8988T (cell line): ENCODE measurements around the gene RPS28.
"Not testable (repeated sequence)": the region's sequence is repeated elsewhere in the genome, so short reads cannot be mapped to it uniquely, and the experiment has no call there.

Source experiments
- DNase-seq: peaks from one replicate; pipeline ENCODE4 v3.0.0; 2011

The RPS28 gene

GRCh38 chr19:8321986-8322637 is 816 bp downstream of the RPS28 start:
- no peak for DNase-seq

GRCh38 chr19:8322638-8322997 is 1.3 kb downstream of the RPS28 start:
- DNase-seq = no peak

- no peak for DNase-seq
Measured at GRCh38 chr19:8323781-8324185, 2.5 kb downstream of the RPS28 start.

DNA sequence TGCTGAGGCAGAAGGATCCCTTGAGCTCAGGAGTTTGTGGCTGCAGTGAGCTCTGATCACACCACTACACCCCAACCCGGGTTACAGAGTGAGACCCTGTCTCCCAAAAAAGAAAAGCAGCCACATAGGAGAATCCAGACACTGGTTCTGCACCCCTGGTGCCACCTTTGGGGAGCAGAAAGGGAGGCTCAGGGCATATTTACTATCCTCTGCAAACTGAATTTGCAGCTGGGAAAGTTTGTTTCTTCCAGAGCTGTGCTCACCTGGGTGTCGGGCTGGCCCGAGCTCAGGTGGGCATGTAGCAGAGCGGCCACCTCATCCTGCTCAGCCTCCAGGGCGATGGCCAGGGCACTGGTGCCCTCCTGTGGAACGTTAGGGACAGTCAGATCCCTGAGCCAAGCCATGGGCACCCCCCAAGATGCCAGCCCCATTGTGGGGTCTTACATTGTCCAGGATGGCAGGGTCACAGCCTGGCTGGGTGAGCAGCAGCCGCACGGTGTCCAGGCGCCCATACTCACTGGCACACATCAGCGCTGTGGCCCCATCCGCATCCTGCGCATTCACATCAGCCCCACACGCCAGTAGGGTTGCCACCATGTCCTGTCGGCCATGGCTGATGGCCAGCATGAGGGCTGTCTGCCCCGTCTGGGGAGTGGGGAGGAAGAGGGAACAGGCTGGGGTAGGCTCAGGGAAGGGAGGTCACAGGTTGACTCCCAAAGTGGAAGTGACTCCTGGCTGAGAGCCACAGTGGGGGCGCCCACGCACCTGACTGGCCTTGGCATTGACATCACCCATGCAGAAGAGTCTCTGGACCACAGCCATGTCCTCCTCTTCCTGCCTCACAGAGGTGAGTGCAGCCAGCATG is 3.1 kb downstream of the RPS28 start:
- DNase-seq = no peak

DNA sequence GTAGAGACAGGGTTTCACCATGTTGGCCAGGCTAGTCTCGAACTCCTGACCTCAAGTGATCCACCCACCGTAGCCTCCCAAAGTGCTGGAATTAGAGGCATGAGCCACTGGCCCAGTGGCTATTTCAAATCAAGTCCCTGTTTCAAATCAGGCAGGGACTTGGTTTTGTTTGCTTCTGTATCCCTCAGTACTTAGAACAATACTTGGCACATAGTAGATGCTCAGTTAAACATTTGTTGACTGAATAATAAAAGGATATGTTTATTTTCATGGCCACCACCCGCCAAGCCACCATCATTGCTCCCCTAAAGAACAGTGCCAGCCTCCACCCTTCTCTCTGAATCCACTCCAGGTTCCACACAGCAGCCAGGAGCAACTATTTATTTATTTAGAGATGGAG is 4.2 kb downstream of the RPS28 start:
- DNase-seq = no peak

- DNase-seq = no peak
Measured at GRCh38 chr19:8329996-8330395, 8.7 kb downstream of the RPS28 start.

GRCh38 chr19:8331263-8331845 is 10.1 kb downstream of the RPS28 start:
- no peak for DNase-seq

- no peak for DNase-seq
Measured at GRCh38 chr19:8332976-8333766, 11.9 kb downstream of the RPS28 start.

- no peak for DNase-seq
Measured at GRCh38 chr19:8333767-8334457, 12.6 kb downstream of the RPS28 start.

DNA sequence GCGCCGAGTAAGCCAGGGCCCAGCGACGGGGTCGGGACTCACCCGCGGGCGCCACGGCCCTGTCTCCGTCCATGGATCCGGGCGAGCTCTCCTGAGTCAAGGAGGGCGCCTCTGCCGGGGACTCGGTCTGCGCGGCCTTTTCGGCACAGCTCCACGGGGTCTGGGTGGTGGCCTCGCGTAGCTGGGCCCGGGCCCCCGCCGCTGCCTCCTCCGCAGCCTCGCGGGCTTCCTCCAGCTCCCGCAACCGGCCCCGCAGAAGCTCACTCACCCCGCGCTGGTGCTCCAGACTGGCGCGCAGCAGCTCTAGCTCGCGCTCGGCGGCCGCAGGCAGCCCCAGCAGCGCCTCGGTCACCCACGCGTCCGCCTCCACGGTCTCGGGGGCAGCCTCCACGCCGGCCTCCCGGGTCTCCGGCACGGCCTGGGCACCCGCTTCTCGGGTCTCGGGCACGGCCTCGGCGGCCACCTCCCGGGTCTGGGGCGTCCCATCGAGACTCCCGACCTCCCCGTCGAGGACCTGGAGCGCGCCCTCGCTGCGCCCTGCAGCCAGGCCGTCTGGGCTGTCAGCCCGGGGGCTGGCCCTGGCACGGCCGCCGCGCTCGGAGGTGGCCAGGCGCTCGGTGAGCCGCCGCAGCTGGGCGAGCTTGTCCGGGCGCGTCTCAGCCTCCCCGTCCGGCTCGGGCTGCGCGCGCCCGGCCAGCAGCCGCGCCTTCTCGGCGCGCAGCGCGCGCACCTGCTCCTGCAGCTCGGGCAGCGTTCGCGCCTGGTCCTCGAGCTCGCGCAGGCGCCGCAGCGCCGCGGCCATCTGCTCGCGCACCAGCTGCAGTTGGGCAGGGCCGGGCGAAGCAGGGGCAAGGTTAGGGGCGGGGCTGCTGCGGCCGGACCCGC is 13.4 kb downstream of the RPS28 start:
- peak; percentile 96 for DNase-seq

GRCh38 chr19:8335343-8336071 is 14.2 kb downstream of the RPS28 start:
- peak; percentile 53 for DNase-seq

DNA sequence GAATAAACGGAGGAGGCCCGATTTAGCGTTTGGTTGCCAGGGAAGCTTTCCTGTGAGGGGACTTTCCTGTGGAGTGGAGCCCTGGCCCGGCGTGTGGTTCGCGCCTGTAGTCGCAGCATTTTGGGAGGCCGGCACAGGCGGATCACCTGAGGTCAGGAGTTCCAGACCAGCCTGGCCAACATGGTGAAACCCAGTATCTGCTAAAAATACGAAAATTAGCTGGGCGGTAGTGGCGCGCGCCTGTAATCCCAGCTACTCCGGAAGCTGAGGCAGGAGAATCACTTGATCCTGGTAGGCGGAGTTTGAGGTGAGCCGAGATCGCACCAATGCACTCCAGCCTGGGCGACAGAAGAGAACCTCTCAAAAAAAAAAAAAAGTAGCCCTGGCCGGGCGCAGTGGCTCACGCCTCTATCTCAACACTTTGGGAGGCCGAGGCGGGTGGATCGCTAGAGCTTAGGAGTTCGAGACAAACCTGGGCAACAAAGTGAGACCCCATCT is 14.8 kb downstream of the RPS28 start:
- DNase-seq = no peak

GRCh38 chr19:8336660-8337059 is 15.4 kb downstream of the RPS28 start:
- no peak for DNase-seq

GRCh38 chr19:8337728-8338127 is 16.4 kb downstream of the RPS28 start:
- DNase-seq = no peak

DNA sequence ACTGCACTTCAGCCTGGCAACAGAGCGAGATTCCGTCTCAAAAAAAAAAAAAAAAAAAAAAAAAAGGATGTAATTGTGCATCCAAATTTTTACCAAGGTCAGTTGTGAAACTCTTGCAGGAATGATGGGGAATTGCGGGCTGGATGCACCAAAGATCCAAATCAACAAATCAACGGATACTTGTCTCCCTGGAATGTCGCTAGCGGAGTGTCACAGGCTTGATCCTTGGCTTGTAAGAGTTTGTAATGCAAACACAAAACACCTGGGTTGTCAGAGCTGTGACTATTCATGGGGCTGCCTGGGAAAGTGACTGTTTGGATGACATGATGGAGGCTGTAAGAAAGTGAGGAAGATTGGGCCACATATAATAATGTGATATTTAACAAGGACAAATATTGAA is 17.5 kb downstream of the RPS28 start:
- DNase-seq = no peak

DNA sequence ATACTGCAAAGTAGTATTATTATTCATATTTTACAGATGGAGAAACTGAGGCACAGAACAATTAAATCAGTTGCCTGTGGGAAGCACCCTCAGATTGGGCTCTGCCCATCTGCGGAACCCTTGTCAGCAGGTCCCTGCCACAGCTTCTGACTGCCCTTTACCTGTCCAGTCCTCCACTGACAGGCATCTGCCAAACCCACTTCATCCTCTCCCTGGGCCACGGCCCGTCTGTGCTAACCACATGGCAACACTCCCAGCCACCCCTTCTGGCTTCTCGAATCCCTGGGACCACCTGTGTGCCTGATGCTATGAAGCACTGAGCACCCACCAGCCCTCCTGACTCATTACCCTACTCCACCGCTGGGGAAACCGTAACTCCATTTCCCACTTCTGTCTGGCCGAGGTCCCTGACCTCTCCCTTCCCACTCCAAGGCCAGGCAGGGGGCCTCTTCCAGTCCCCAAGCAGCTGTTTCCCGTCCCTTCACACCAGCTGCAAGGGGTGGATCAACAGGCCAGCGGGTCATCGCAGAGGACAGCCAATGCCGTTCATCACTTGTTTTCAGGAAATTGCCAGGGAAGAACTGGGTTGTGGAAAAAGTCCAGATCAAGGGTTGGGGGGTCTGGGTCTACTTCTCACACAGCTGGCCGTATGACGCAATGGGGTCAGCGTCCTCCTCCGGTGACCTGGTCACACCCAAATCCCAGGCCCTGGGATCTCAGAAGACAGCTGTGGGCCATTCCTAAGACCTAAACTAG is 19.2 kb downstream of the RPS28 start:
- DNase-seq = no peak

- DNase-seq = not testable (repeated sequence)
Measured at GRCh38 chr19:8341504-8341903, 20.2 kb downstream of the RPS28 start.

DNA sequence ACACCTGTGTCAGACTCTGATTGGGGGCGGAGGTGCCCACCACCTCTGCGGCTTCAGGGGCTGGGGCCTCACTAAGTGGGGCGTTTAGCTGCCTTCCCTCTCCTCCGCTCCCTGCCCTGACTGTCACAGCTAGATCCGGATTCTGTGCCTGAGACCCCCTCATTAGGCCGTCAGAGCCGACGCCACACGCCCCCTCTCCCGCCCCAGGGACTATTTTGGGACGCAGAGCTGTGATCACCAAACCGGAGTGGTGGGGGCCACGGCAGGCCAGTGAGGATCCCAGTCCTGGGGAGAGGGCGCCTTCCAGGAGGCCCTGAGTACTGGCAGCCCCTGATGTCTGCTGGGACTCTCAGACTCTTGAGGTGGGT is 21.0 kb downstream of the RPS28 start:
- DNase-seq = no peak

DNA sequence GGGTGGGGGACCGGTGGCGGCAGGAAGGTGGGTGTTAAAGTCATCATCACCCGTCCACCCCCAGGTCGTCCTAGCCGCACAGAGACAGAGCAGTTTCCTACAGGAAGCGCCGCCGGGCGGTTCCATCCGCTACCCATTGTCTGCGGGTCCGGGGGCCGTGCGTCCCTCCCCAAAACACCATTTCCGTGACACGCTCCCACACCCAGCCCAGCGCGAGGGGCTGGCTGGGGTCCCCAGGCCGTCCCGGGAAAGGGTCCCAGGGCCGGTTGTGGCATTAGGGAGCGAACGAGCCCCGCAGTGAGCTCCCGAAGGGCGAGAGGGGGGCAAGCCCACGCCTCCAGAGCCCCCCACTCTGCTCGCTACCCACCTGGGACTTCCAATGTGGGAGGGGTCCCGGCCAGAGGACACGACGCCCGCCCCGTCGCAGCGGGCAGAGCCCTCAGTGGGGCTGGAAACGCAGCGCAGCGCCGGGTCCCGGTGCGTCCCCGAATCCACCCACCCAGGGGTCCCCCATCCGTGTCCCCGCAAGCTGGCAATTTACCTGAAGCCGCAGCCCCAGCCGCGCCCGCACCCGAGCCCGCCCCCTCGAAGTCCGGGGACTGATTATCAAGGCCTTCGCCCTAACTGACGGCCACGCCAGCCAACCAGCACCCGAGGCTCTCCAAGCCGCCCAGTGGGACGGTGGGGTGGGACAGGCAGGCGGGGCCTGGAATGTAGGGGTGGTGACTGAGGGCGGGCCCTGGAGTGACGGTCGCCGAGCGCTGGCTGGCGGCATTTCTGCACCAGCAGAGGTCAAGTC is 21.6 kb downstream of the RPS28 start, which contains the start of gene KANK3:
Gene KANK3 (minus strand): TSS at position 579 of the 799 bp plus-strand sequence. CDS start 5,434 bp downstream, outside the sequence.
- DNase-seq = peak; percentile 93
